Ovary (tissue), 9 donors: ENCODE data around the gene PXMP4. TPM values are rescaled to one million over a fixed set of nuclear protein-coding genes. Genes with fewer than 3 reads are reported as not detected.

Experiments
- DNase-seq, 5 donors: peaks; one replicate each; pipeline ENCODE4 v3.0.0-alpha.2; 2019 to 2020
- H3K27ac ChIP-seq, 2 donors: fragments of 200-600 bp; one replicate each; pipeline versions ENCODE4 v1.5.1 to v1.8.0; 2019 to 2022
- H3K27me3 ChIP-seq: fragments of 200-600 bp; one replicate; pipeline ENCODE4 v1.8.0; 2022
- H3K36me3 ChIP-seq: fragments of 200-600 bp; sonication (generic); one replicate; pipeline ENCODE4 v1.5.1; 2019
- H3K4me1 ChIP-seq: one replicate; pipeline ENCODE4 v1.8.1; 2013; ENCODE audit warnings: mild to moderate bottlenecking, moderate library complexity; ENCODE audit not compliant: insufficient read depth
- H3K4me3 ChIP-seq: fragments of 200-600 bp; sonication (generic); one replicate; pipeline ENCODE4 v1.5.1; 2017
- H3K9me3 ChIP-seq, 2 donors: fragments of 200-600 bp in 1 of 2; sonication (generic) in 1 of 2; one replicate each; pipeline versions ENCODE4 v1.5.1 to v1.8.1; 2013 to 2019; ENCODE audit warnings: mild to moderate bottlenecking in 1 of 2, moderate library complexity in 1 of 2
- EP300 ChIP-seq: sonication (generic); formaldehyde crosslinking; IDR thresholded peaks from one replicate; pipeline ENCODE4 v1.6.1; 2017; ENCODE audit warnings: antibody characterized with exemption
- POLR2A ChIP-seq: fragments of 450-650 bp; IDR thresholded peaks from one replicate; pipeline ENCODE4 v1.6.1; 2017; ENCODE audit warnings: antibody characterized with exemption, mild to moderate bottlenecking, moderate library complexity
- WGBS, 3 donors: extraction: QIAGEN DNeasy Blood & Tissue Kit in 1 of 3; methylation state at CpG; one replicate each; pipeline versions ENCODE4 v1.1.5 to v1.1.7; 2013 to 2017; 5-methylcytosine and 5-hydroxymethylcytosine counted together
- intact Hi-C, 4 donors: fragments of 100-400 bp; cut with DNase I; formaldehyde crosslinking; loops; one replicate each; pipeline versions ENCODE4 v1.11.0 to v1.15.1; 2022 to 2023
- polyA plus RNA-seq, 2 donors: library from polyadenylated mRNA; stranded (reverse); fragments of 200-250 nt in 1 of 2; fragments of 350-450 nt in 1 of 2; fragmentation: Illumina TruSeq in 1 of 2; extraction: RNeasy Lipid Tissue Mini Kit (QIAGEN cat#74804) in 1 of 2; gene quantifications; one replicate each; pipeline ENCODE4 v1.2.3, GENCODE V29; 2013 to 2014
- total RNA-seq, 7 donors: library from RNA; depleted of rRNA in 2 of 7; stranded (reverse); fragments of >200 nt in 2 of 7; fragmentation: NEBNext Ultra II Directional in 3 of 7; extraction: Animal tissue kit (Norgen Biotek cat#: 25700) in 3 of 7; gene quantifications; one replicate each; pipeline versions ENCODE4 v1.1.0 to v1.2.4, GENCODE V29; 2016 to 2023
- TF ChIP-seq, protein P1 (sequence below), 3 donors: fragments of 450-650 bp in 2 of 3; fragments of 200-600 bp in 1 of 3; IDR thresholded peaks; one replicate each; pipeline versions ENCODE4 v1.5.1 to v1.8.0; 2016 to 2022; ENCODE audit warnings: antibody characterized with exemption in 3 of 3, mild to moderate bottlenecking in 1 of 3
- donor health status: DM: no; HTN: no; CAD: no; lungs with moderate emphysema.
- donor health status: DM: no; HTN: no; CAD: no.
- donor health status: Bipolar disorder and iron deficiency.
- donor health status: DM: yes; HTN: yes; CAD: no.
- donor health status: DM: no; HTN: no; CAD: no.
- donor health status: DM: yes; HTN: yes; CAD: no.

Gene PXMP4
- total and polyA plus RNA-seq, 9 donors = 3.4 to 15.1 (median 10.3) TPM

DNA sequence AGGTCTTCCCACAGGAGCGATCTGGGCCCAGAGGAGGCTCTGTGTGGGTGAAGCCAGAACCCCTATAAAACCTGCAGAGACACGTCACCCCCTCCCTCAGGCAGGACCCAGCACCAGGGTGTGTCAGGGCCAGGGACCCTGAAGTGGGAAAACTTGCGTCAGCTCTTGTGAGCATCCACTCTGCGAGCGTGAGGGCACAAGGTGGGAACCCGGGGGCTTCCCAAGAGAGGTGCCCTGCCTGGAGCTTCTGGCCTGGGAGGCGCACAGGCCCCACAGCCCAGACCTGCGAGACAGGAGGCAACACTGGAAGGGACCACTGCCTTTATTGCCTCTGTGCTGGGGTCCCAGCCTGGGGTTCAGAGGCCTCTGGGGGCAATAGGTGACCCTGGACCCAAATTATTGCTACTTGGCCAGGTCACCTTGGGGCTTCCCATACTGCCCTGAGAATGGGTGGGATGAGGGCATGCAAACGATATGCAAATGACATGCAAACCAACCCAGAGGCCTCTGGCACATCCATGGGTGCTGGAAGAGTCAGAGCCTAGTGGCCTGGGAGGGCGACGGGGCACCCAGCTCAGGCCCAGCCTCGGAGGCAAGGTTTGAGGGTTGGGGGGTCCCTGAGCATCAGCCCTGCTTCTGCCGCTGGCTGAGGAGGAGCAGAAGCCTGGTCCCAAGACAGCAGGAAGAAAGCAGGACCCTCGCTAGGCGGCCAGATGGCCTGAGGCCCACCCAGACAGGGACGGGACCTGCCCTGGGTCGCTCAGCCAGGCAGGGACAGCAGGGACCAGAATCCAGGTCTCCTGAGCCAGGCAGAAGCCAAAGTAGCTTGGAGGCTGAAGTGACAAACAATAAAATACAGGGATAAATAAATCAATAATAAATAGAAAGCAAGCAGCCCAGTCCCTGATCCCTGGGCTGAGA, 63.1 kb downstream of the PXMP4 start:
- intact Hi-C loops = loop anchor here in 3 of 4 donors (5.0 to 10.0 kb wide), 3 partner anchors 182 to 202 kb away; no protein-coding TSS in a partner anchor
- Histone ChIP-seq H3K27ac (no peak overlapping the region), H3K27me3 (no peaks in the 10 kb centered on the region), H3K36me3 (no peaks in the 10 kb centered on the region), H3K9me3 (no peaks in the 10 kb centered on the region), H3K4me1 (peaks cover 3% of the 10 kb centered on the region), H3K4me3 (no peak overlapping the region)
- TF ChIP-seq EP300 (no peak), POLR2A (no peak)
- TF ChIP-seq, protein P1, sequence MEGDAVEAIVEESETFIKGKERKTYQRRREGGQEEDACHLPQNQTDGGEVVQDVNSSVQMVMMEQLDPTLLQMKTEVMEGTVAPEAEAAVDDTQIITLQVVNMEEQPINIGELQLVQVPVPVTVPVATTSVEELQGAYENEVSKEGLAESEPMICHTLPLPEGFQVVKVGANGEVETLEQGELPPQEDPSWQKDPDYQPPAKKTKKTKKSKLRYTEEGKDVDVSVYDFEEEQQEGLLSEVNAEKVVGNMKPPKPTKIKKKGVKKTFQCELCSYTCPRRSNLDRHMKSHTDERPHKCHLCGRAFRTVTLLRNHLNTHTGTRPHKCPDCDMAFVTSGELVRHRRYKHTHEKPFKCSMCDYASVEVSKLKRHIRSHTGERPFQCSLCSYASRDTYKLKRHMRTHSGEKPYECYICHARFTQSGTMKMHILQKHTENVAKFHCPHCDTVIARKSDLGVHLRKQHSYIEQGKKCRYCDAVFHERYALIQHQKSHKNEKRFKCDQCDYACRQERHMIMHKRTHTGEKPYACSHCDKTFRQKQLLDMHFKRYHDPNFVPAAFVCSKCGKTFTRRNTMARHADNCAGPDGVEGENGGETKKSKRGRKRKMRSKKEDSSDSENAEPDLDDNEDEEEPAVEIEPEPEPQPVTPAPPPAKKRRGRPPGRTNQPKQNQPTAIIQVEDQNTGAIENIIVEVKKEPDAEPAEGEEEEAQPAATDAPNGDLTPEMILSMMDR (IDR thresholded peaks at IDR 0.05) = no peak
- DNase-seq = peak in 4 of 5 donors; percentile 18 to 44 (median 38)
- WGBS, 3 donors = 90% methylated on average over 11 to 17 of the region's 17 CpGs

DNA sequence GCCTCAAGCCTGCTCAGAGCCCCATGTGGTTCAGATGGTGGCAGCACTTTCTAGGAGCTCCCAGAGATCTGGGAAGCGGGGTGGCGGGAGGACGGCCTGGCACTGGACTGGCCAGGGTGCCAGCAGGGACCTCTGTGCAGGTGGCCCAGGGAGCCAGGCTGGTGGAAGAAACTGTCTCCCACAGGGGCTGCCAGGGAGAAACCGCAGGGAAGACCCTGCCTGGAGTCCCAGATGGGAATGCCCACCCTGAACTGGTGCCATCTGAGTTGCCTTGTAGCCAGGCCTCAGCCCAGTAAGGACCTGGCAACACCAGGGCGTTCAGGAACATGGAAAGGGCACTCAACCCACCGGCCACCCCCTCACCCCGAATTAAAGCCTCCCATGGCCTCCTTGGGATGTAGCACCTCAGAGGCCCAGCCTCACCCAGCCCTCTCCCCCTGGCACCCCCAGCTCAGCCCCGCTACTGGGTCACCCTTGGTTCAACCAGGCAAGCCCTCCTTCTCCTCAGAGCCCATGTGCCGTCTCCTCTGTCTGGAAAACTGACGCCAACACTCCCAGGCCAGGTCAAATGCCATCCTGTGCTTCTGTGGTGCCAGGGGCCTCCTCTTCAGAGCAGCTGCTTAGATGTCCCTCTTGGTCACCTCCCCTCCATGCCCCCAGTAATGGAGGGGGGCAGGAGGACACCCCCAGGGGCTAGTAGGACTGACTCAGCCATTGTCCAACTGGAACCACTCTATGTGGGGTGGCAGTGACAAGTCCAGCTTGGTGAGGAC, 63.9 kb downstream of the PXMP4 start:
- Histone ChIP-seq H3K4me3 (no peak overlapping the region), H3K27me3 (no peaks in the 10 kb centered on the region), H3K4me1 (peaks cover 3% of the 10 kb centered on the region), H3K9me3 (no peaks in the 10 kb centered on the region), H3K27ac (no peak overlapping the region), H3K36me3 (no peaks in the 10 kb centered on the region)
- TF ChIP-seq EP300 = no peak
- TF ChIP-seq, protein P1 (IDR thresholded peaks at IDR 0.05) = no peak
- TF ChIP-seq POLR2A = no peak
- 89 to 91% (median 90%) methylated on average over 10 of the region's 10 CpGs for WGBS, 3 donors
- peak; percentile 30 to 52 (median 37) for DNase-seq
- intact Hi-C loops = loop anchor here in 3 of 4 donors (5.0 to 10.0 kb wide), 3 partner anchors 181 to 201 kb away; no protein-coding TSS in a partner anchor

DNA sequence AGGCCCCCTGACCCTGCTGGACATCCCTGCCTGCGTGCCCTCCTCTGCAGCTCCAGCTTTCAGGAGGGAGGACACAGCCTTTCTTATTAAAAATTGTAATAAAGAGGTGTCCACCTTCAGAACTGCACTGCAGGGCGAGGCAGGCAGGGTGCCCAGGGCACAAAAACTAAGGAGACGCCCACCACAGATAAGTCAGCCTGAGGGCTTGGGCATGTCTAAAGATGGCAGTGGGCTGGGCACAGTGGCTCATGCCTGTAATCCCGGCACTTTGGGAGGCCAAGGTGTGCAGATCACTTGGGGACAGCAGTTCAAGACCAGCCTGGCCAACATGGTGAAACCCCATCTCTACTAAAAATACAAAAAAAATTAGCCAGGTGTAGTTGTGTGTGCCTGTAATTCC, 64.9 kb downstream of the PXMP4 start:
- intact Hi-C loops = loop anchor here in 3 of 4 donors (5.0 to 10.0 kb wide), 3 partner anchors 180 to 200 kb away; no protein-coding TSS in a partner anchor
- Histone ChIP-seq H3K36me3 (no peaks in the 10 kb centered on the region), H3K27me3 (no peaks in the 10 kb centered on the region), H3K9me3 (no peaks in the 10 kb centered on the region), H3K4me1 (peaks cover 3% of the 10 kb centered on the region), H3K27ac (no peak overlapping the region), H3K4me3 (no peak overlapping the region)
- TF ChIP-seq POLR2A (no peak), EP300 (no peak)
- TF ChIP-seq, protein P1 (IDR thresholded peaks at IDR 0.05) = no peak
- WGBS, 3 donors = 46 to 63% (median 55%) methylated on average over 4 of the region's 4 CpGs
- DNase-seq = peak in 3 of 5 donors; percentile 15 to 38 (median 32)

DNA sequence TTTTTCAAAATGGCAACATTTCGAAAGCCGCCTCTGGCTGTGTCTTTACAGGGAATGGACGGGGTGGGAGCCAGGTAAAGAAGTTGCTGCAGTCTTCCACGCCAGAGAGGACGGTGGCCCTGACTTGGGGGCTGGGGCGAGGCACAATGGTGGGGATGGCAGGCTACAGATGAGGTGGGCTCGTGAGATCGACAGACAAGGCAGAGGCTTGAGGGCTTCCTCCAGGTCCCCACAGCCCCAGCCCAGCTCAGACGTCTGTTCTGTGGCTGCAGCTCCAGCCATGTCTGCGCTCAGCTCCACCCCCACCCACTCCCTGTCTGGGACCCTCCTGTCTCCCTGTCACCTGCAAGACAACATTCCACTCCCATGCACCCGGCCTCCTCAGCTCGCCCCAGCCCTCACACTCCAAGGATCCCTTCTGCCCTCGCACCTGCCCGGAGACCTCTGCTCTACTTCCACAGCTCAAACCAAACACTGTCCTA, 65.4 kb downstream of the PXMP4 start:
- H3K9me3 ChIP-seq = no peaks in the 10 kb centered on the region
- no peaks in the 10 kb centered on the region for H3K27me3 ChIP-seq
- H3K36me3 ChIP-seq = no peaks in the 10 kb centered on the region
- no peak overlapping the region for H3K4me3 ChIP-seq
- 49 to 66% (median 56%) methylated on average over 14 of the region's 14 CpGs for WGBS, 3 donors
- no peak overlapping the region for H3K27ac ChIP-seq
- TF ChIP-seq, protein P1 (IDR thresholded peaks at IDR 0.05) = no peak
- TF ChIP-seq EP300 (no peak), POLR2A (no peak)
- intact Hi-C loops = loop anchor here in 3 of 4 donors (5.0 to 10.0 kb wide), 3 partner anchors 180 to 200 kb away; no protein-coding TSS in a partner anchor
- peaks cover 3% of the 10 kb centered on the region for H3K4me1 ChIP-seq
- DNase-seq = peak; percentile 28 to 57 (median 38)
